Prostate gland (tissue), 2 donors: ENCODE measurements around the gene OPN1MW2.
"Not testable (repeated sequence)": the region's sequence is repeated elsewhere in the genome, so short reads cannot be mapped to it uniquely, and the experiment has no call there.

Experiments
- POLR2A ChIP-seq: fragments of 450-650 bp; IDR thresholded peaks from one replicate; pipeline ENCODE4 v1.6.1; 2016; ENCODE audit warnings: antibody characterized with exemption, mild to moderate bottlenecking
- TF ChIP-seq, protein P1 (sequence below), 4 experiments: fragments of 200-600 bp in 2 of 4; fragments of 450-650 bp in 2 of 4; sonication (generic) in 2 of 4; IDR thresholded peaks; 1 replicate in 3 of 4; 2 replicates in 1 of 4; pipeline ENCODE4 v1.5.1; 2016 to 2019; ENCODE audit warnings: antibody characterized with exemption in 4 of 4, mild to moderate bottlenecking in 2 of 4, moderate library complexity in 2 of 4

GRCh38 chrX:154211499-154211898 is 8.1 kb upstream of the OPN1MW2 start:
- TF ChIP-seq, protein P1, sequence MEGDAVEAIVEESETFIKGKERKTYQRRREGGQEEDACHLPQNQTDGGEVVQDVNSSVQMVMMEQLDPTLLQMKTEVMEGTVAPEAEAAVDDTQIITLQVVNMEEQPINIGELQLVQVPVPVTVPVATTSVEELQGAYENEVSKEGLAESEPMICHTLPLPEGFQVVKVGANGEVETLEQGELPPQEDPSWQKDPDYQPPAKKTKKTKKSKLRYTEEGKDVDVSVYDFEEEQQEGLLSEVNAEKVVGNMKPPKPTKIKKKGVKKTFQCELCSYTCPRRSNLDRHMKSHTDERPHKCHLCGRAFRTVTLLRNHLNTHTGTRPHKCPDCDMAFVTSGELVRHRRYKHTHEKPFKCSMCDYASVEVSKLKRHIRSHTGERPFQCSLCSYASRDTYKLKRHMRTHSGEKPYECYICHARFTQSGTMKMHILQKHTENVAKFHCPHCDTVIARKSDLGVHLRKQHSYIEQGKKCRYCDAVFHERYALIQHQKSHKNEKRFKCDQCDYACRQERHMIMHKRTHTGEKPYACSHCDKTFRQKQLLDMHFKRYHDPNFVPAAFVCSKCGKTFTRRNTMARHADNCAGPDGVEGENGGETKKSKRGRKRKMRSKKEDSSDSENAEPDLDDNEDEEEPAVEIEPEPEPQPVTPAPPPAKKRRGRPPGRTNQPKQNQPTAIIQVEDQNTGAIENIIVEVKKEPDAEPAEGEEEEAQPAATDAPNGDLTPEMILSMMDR (IDR thresholded peaks at IDR 0.05), result not testable (repeated sequence)
- TF ChIP-seq POLR2A, result not testable (repeated sequence)
